Endothelial cell of umbilical vein (primary cell): ENCODE data around the gene AKT2. TPM values are rescaled to one million over a fixed set of nuclear protein-coding genes. Genes with fewer than 3 reads are reported as not detected.

Source experiments
- BruUV-seq: library from RNA; stranded (reverse); fragments of 400-500 nt; replicated peaks from 2 replicates; lab custom pipeline; 2021; lab: Mats Ljungman, UMichigan
- CTCF ChIA-PET: fragments of 300-600, 350-600 bp; sonication (Branson Sonifier 250); formaldehyde crosslinking; loops from one replicate; lab custom pipeline; 2021; ENCODE audit warnings: antibody characterized with exemption, inconsistent platforms; lab: Charles Lee
- POLR2A ChIA-PET: fragments of 300-600, 350-600 bp; sonication (Branson Sonifier 250); formaldehyde crosslinking; loops from one replicate; lab custom pipeline; 2021; ENCODE audit warnings: antibody characterized with exemption, inconsistent platforms; lab: Charles Lee
- DNase-seq: peaks from one replicate; pipeline ENCODE4 v3.0.0-alpha.2; 2011; ENCODE audit warnings: low read depth, low spot score
- FAIRE-seq: peaks from 2 replicates; lab custom pipeline; 2011; peaks lifted over from hg19 to GRCh38; lab: Jason Lieb, UNC
- H2AFZ ChIP-seq: 2 replicates; pipeline ENCODE4 v1.6.0; 2012; ENCODE audit warnings: low read depth, low read length, control low read depth, inconsistent platforms
- H3K27ac ChIP-seq: 2 replicates; pipeline ENCODE4 v1.5.1; 2011; ENCODE audit warnings: low read depth, mild to moderate bottlenecking, control low read depth, low read length, moderate library complexity; ENCODE audit not compliant: insufficient read depth
- H3K27me3 ChIP-seq, 2 experiments: 2 replicates each; pipeline versions ENCODE4 v1.6.0 to v1.6.1; 2011; ENCODE audit warnings: low read length in 2 of 2, mixed read lengths in 1 of 2; ENCODE audit not compliant: control insufficient read depth in 2 of 2, insufficient read depth in 2 of 2
- H3K36me3 ChIP-seq, 2 experiments: 2 replicates in 1 of 2; 3 replicates in 1 of 2; pipeline ENCODE4 v1.5.1; 2011; ENCODE audit warnings: low read length in 2 of 2, mild to moderate bottlenecking in 1 of 2, moderate library complexity in 1 of 2; ENCODE audit not compliant: control insufficient read depth in 2 of 2, insufficient read depth in 2 of 2; ENCODE audit errors: extremely low read depth in 1 of 2
- H3K4me1 ChIP-seq: 3 replicates; pipeline ENCODE4 v1.5.1; 2011; ENCODE audit warnings: mild to moderate bottlenecking, low read length; ENCODE audit not compliant: control insufficient read depth, insufficient read depth; ENCODE audit errors: extremely low read depth
- H3K4me2 ChIP-seq: 2 replicates; pipeline ENCODE4 v1.6.1; 2011; ENCODE audit warnings: low read length, control low read depth, mixed read lengths; ENCODE audit not compliant: insufficient read depth
- H3K4me3 ChIP-seq, 3 experiments: fragments of 200-600 bp in 1 of 3; sonication (generic), shearing (Covaris generic) in 1 of 3; replicated peaks in 1 of 3; 2 replicates each; pipeline ENCODE4 v1.5.1; 2011 to 2016; ENCODE audit warnings: control low read depth in 3 of 3, low read length in 3 of 3, mild to moderate bottlenecking in 2 of 3, inconsistent platforms in 1 of 3, low read depth in 1 of 3, moderate library complexity in 1 of 3; ENCODE audit not compliant: insufficient read depth in 1 of 3
- H3K79me2 ChIP-seq: 2 replicates; pipeline ENCODE4 v1.6.0; 2012; ENCODE audit warnings: low read length, inconsistent platforms; ENCODE audit not compliant: control insufficient read depth, insufficient read depth
- H3K9ac ChIP-seq: replicated peaks from 2 replicates; pipeline ENCODE3; 2011; ENCODE audit warnings: low read length, control low read depth; ENCODE audit not compliant: insufficient read depth; ENCODE audit errors: extremely low read depth
- H3K9me1 ChIP-seq: replicated peaks from 3 replicates; pipeline ENCODE4 v1.6.0; 2011; ENCODE audit warnings: mild to moderate bottlenecking, low read length; ENCODE audit not compliant: control insufficient read depth, insufficient read depth; ENCODE audit errors: extremely low read depth
- H3K9me3 ChIP-seq: replicated peaks from 2 replicates; pipeline ENCODE4 v1.5.1; 2012; ENCODE audit warnings: low read length, inconsistent platforms; ENCODE audit not compliant: control insufficient read depth, insufficient read depth
- H4K20me1 ChIP-seq: replicated peaks from 2 replicates; pipeline ENCODE3; 2011; ENCODE audit warnings: mild to moderate bottlenecking, low read length; ENCODE audit not compliant: control insufficient read depth, insufficient read depth; ENCODE audit errors: extremely low read depth
- EZH2 ChIP-seq: IDR thresholded peaks from 2 replicates; pipeline ENCODE4 v1.6.1; 2012; ENCODE audit warnings: borderline replicate concordance, low read depth, mild to moderate bottlenecking, moderate library complexity, low read length, inconsistent platforms; ENCODE audit not compliant: severe bottlenecking
- MYC ChIP-seq: IDR thresholded peaks from one replicate; pipeline ENCODE4 v1.6.1; 2011; ENCODE audit warnings: mild to moderate bottlenecking, low read depth, low read length
- POLR2AphosphoS5 ChIP-seq: IDR thresholded peaks from 2 replicates; pipeline ENCODE4 v1.6.1; 2012; ENCODE audit warnings: low read depth, mild to moderate bottlenecking, control low read depth, low read length, moderate library complexity; ENCODE audit not compliant: insufficient read depth
- dilution Hi-C: fragments of 300-500 bp; cut with MboI; formaldehyde crosslinking; loops from one replicate; pipeline ENCODE4 v1.15.0; 2019; ENCODE audit warnings: low sequenced_read_pairs; ENCODE audit not compliant: extremely low pct_ligation_motif_present
- intact Hi-C: fragments of 100-400 bp; cut with micrococcal nuclease; formaldehyde crosslinking; loops from one replicate; pipeline ENCODE4 v1.10.0; 2022
- polyA plus RNA-seq, 4 experiments: library from polyadenylated mRNA; depleted of rRNA in 3 of 4; stranded (reverse) in 3 of 4; unstranded in 1 of 4; fragments of >200 nt; gene quantifications; 2 replicates each; pipeline versions ENCODE4 v1.2.1 to v1.2.3, GENCODE V29; 2011 to 2012; ENCODE audit warnings: missing spikeins in 1 of 4
- total RNA-seq: library from RNA; stranded (reverse); gene quantifications from 2 replicates; pipeline ENCODE4 v1.2.3, GENCODE V29; 2021

The AKT2 gene
- total and polyA plus RNA-seq, 2 donors (not counting 3 experiments of a cell fraction or from before 2014, with no cell fraction given): 65.2 to 69.8 TPM

- no peak overlapping the region for H3K27ac ChIP-seq
- intact Hi-C loops (no loop called here), dilution Hi-C loops (no loop called here)
- H3K27me3 ChIP-seq: no peaks in the 10 kb centered on the region
- peaks cover 2 to 10% of the 10 kb centered on the region in 2 experiments for H3K36me3 ChIP-seq
- peaks cover 22% of the 10 kb centered on the region for H3K79me2 ChIP-seq
- H3K4me3 ChIP-seq: no peak overlapping the region
- no peaks in the 10 kb centered on the region for H3K9me3 ChIP-seq
- TF ChIP-seq MYC: no peak
- no peak for TF ChIP-seq POLR2AphosphoS5
- H3K4me2 ChIP-seq: no peak overlapping the region
- BruUV-seq: no TSS peak
- ChIA-PET POLR2A (no interaction called here), CTCF (no interaction called here)
- H2AFZ ChIP-seq: no peak overlapping the region
- no peaks in the 10 kb centered on the region for H3K9me1 ChIP-seq
- H3K9ac ChIP-seq: no peak overlapping the region
- peaks cover 3% of the 10 kb centered on the region for H4K20me1 ChIP-seq
- DNase-seq (no peak), FAIRE-seq (no peak)
- H3K4me1 ChIP-seq: no peaks in the 10 kb centered on the region
Observed at GRCh38 chr19:40261631-40262030, 23.5 kb downstream of the AKT2 start.

GRCh38 chr19:40257096-40257517 lies 28.0 kb downstream of the AKT2 start:
- H4K20me1 ChIP-seq: peaks cover 3% of the 10 kb centered on the region
- intact Hi-C loops: no loop called here
- FAIRE-seq (no peak), DNase-seq (no peak)
- no peak overlapping the region for H3K4me3 ChIP-seq
- no peak overlapping the region for H3K4me2 ChIP-seq
- H3K36me3 ChIP-seq: peaks cover 12 to 24% of the 10 kb centered on the region in 2 experiments
- H3K9me3 ChIP-seq: no peaks in the 10 kb centered on the region
- ChIA-PET CTCF (interaction anchor here (1.3 kb wide), 1 partner anchor 8 kb away, joined by 4 read pairs; no protein-coding TSS in a partner anchor), POLR2A (no interaction called here)
- no peak overlapping the region for H3K9ac ChIP-seq
- no peak overlapping the region for H3K27ac ChIP-seq
- no peaks in the 10 kb centered on the region for H3K27me3 ChIP-seq
- no peaks in the 10 kb centered on the region for H3K9me1 ChIP-seq
- no peak overlapping the region for H2AFZ ChIP-seq
- no TSS peak for BruUV-seq
- H3K4me1 ChIP-seq: no peaks in the 10 kb centered on the region
- H3K79me2 ChIP-seq: peaks cover 24% of the 10 kb centered on the region
- no peak for TF ChIP-seq EZH2
- dilution Hi-C loops: no loop called here
